ENCODE measurements around the gene FGF10. TPM values are rescaled to one million over a fixed set of nuclear protein-coding genes. Genes with fewer than 3 reads are reported as not detected.

Gene FGF10
- total RNA-seq, 1 experiment from 2014 or later = not detected

- Histone ChIP-seq H3K9me3 (ENCODE audit: low read depth, low read length, poor library complexity, severe bottlenecking) (no peaks in the 10 kb centered on the region), H3K36me3 (ENCODE audit: insufficient read depth, low read length, poor library complexity, severe bottlenecking) (no peaks in the 10 kb centered on the region), H3K4me1 (ENCODE audit: insufficient read depth, low read length, poor library complexity, severe bottlenecking) (peaks cover 4% of the 10 kb centered on the region), H3K4me3 (ENCODE audit: low read depth, low read length, poor library complexity, severe bottlenecking) (no peak overlapping the region), H3K27ac (ENCODE audit: low read depth, low read length, poor library complexity, severe bottlenecking) (no peak overlapping the region), H3K27me3 (replicated peaks; ENCODE audit: insufficient read depth, low read depth, low read length, poor library complexity) (no peaks in the 10 kb centered on the region)
- TF ChIP-seq CTCF (conservative IDR thresholded peaks at IDR 0.05; ENCODE audit: low read depth, low read length) (peak; percentile 75), EZH2 (IDR thresholded peaks at IDR 0.05; ENCODE audit: borderline replicate concordance, low read depth, low read length, poor library complexity, severe bottlenecking) (no peak)
- no TSS peak for BruUV-seq (replicated peaks)
- peak; percentile 64 for DNase-seq (ENCODE audit: low spot score)
- intact Hi-C loops (cut with micrococcal nuclease; ENCODE audit: unreplicated experiment) = loop anchor here (1.0 to 10.0 kb wide), 3 partner anchors 603 to 698 kb away; no protein-coding TSS in a partner anchor
- CTCF ChIA-PET = interaction anchor here (0.7 to 1.3 kb wide), 4 partner anchors 49 to 701 kb away, joined by 3 to 9 read pairs (median 3); no protein-coding TSS in a partner anchor
- POLR2A ChIA-PET (ENCODE audit: low non-redundant PET) = no interaction called here
Measured at GRCh38 chr5:44332285-44332971, 56.8 kb downstream of the FGF10 start.

GRCh38 chr5:44331471-44332050, 57.7 kb downstream of the FGF10 start:
- Histone ChIP-seq H3K27me3 (replicated peaks; ENCODE audit: insufficient read depth, low read depth, low read length, poor library complexity) (no peaks in the 10 kb centered on the region), H3K9me3 (ENCODE audit: low read depth, low read length, poor library complexity, severe bottlenecking) (no peaks in the 10 kb centered on the region), H3K4me3 (ENCODE audit: low read depth, low read length, poor library complexity, severe bottlenecking) (no peak overlapping the region), H3K4me1 (ENCODE audit: insufficient read depth, low read length, poor library complexity, severe bottlenecking) (peaks cover 4% of the 10 kb centered on the region), H3K27ac (ENCODE audit: low read depth, low read length, poor library complexity, severe bottlenecking) (no peak overlapping the region), H3K36me3 (ENCODE audit: insufficient read depth, low read length, poor library complexity, severe bottlenecking) (no peaks in the 10 kb centered on the region)
- ChIA-PET CTCF (interaction anchor here (0.7 to 1.3 kb wide), 3 partner anchors 50 to 700 kb away, joined by 3 to 9 read pairs (median 3); no protein-coding TSS in a partner anchor), POLR2A (ENCODE audit: low non-redundant PET) (no interaction called here)
- intact Hi-C loops (cut with micrococcal nuclease; ENCODE audit: unreplicated experiment) = loop anchor here (1.0 to 10.0 kb wide), 3 partner anchors 602 to 697 kb away; no protein-coding TSS in a partner anchor
- BruUV-seq (replicated peaks) = no TSS peak
- no peak for DNase-seq (ENCODE audit: low spot score)
- TF ChIP-seq EZH2 (IDR thresholded peaks at IDR 0.05; ENCODE audit: borderline replicate concordance, low read depth, low read length, poor library complexity, severe bottlenecking) (no peak), CTCF (conservative IDR thresholded peaks at IDR 0.05; ENCODE audit: low read depth, low read length) (no peak)

GRCh38 chr5:44329716-44330115, 59.5 kb downstream of the FGF10 start:
- intact Hi-C loops (cut with micrococcal nuclease; ENCODE audit: unreplicated experiment) = loop anchor here (10.0 kb wide), 1 partner anchor 695 kb away; no protein-coding TSS in a partner anchor
- no TSS peak for BruUV-seq (replicated peaks)
- Histone ChIP-seq H3K27ac (ENCODE audit: low read depth, low read length, poor library complexity, severe bottlenecking) (no peak overlapping the region), H3K4me3 (ENCODE audit: low read depth, low read length, poor library complexity, severe bottlenecking) (no peak overlapping the region), H3K27me3 (replicated peaks; ENCODE audit: insufficient read depth, low read depth, low read length, poor library complexity) (no peaks in the 10 kb centered on the region), H3K36me3 (ENCODE audit: insufficient read depth, low read length, poor library complexity, severe bottlenecking) (no peaks in the 10 kb centered on the region), H3K4me1 (ENCODE audit: insufficient read depth, low read length, poor library complexity, severe bottlenecking) (peaks cover 4% of the 10 kb centered on the region), H3K9me3 (ENCODE audit: low read depth, low read length, poor library complexity, severe bottlenecking) (no peaks in the 10 kb centered on the region)
- no peak for TF ChIP-seq EZH2 (IDR thresholded peaks at IDR 0.05; ENCODE audit: borderline replicate concordance, low read depth, low read length, poor library complexity, severe bottlenecking)
- no peak for TF ChIP-seq CTCF (conservative IDR thresholded peaks at IDR 0.05; ENCODE audit: low read depth, low read length)
- peak; percentile 64 for DNase-seq (ENCODE audit: low spot score)
- ChIA-PET CTCF (no interaction called here), POLR2A (ENCODE audit: low non-redundant PET) (no interaction called here)

All from A673 (cell line).